Stimulated activated CD8-positive, alpha-beta memory T cell treated with anti-CD3 and anti-CD28 coated beads, Interleukin-7, amount 100 ng/mL, for 4 hours (primary cell): ENCODE measurements around the gene GRID2.
"Not testable (repeated sequence)": the region's sequence is repeated elsewhere in the genome, so short reads cannot be mapped to it uniquely, and the experiment has no call there.

ENCODE experiments used
- DNase-seq, 2 donors: peaks; one replicate each; pipeline ENCODE4 v3.0.0-alpha.2; 2020; ENCODE audit warnings: low read depth in 2 of 2

Gene GRID2

GRCh38 chr4:93187466-93187865, 883.7 kb downstream of the GRID2 start:
- DNase-seq: no peak

DNA sequence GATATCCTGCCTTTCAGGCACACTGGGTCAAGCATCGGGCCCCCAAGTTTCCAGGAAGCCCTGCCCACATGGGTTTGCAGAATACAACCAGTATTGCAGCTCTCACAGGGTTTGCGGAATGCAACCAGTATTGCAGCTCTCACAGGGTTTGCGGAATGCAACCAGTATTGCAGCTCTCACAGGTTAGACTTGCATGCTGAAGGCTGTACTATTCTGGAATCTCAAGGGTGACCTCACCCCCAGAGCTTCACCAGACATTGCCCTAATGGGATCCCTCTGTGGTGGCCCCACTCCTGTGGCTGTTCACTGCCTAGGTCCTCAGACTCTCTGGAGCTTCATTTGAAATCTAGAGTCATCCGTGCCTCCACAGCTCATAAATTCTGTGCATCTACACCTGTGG, 884.1 kb downstream of the GRID2 start:
- no peak for DNase-seq

GRCh38 chr4:93199492-93199891, 895.7 kb downstream of the GRID2 start:
- DNase-seq: no peak

GRCh38 chr4:93201471-93202096, 897.8 kb downstream of the GRID2 start:
- DNase-seq: no peak

DNA sequence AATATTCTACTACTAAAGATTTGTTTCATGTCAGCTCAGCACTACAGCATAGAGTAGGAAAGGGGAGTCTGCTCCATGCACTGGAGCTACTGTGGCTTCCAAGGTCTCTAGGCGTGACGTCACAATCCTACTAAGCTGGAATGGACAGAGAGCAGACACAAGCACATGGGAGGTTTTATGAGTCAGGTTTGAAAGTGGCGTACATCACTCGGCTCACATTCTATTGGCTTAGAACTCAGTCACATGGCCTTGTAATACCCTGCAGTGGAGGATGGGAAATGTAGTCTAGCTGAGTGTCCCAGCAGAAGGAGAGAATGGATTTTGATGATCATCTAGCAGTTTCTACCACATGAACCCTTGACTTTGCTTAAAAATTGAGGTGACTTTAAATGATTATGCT, 899.9 kb downstream of the GRID2 start:
- DNase-seq: no peak

GRCh38 chr4:93212250-93212649, 908.5 kb downstream of the GRID2 start:
- DNase-seq: no peak

DNA sequence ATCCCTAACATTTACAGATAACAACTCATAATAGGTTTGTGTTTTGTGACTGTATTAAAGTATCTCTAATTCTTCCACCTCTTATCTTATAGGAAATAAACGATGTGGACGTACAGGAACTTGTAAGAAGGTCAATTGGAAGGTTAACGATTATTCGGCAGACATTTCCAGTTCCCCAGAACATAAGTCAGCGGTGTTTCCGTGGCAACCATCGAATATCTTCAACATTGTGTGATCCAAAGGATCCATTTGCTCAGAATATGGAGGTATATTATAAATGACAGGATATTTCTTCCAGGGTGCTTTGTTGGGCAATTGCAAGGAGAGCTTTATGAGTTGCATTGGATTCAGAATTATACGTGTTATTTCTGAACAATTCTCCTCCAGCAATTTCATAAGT, 912.9 kb downstream of the GRID2 start:
- no peak for DNase-seq

DNA sequence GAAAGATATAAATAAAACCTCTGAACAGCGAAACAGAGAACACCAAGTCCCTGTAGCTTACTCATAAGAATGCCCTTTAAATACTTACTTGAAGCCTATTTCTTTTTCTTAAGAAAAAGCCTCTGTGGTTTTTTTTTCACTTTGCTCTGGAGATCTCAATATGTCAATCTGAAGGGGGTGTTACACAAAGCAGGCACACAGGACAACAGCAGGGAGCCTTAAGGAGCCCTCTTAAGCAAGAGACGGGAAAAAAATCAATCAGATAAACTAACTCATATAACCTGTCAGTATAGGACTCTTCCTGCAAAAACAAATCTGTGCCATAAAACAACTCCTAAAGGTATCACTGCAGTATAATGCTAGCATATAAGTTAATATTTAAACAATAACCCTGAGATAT, 913.7 kb downstream of the GRID2 start:
- DNase-seq: no peak

DNA sequence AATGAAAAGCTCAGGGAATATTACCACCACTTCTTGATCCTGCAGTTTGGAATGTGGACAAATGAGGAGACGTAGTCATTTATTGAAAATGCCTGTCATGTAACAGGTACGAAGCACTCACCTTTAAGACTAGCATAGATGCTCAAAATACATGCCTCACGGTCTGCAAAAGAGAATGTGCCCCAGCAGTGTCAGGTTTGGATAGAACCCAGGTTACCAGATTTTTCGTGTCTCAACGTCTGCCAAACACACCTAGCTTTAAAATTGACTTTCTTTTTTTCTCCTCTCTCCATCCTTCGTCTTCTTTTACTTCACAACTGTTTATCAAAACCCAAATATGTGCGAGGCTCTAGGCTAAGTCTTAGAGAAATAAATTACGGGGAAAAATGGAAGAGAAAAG, 918.0 kb downstream of the GRID2 start:
- DNase-seq: no peak

GRCh38 chr4:93228021-93228420, 924.3 kb downstream of the GRID2 start:
- DNase-seq: no peak

- no peak for DNase-seq
Measured at GRCh38 chr4:93232883-93233282, 929.1 kb downstream of the GRID2 start.

DNA sequence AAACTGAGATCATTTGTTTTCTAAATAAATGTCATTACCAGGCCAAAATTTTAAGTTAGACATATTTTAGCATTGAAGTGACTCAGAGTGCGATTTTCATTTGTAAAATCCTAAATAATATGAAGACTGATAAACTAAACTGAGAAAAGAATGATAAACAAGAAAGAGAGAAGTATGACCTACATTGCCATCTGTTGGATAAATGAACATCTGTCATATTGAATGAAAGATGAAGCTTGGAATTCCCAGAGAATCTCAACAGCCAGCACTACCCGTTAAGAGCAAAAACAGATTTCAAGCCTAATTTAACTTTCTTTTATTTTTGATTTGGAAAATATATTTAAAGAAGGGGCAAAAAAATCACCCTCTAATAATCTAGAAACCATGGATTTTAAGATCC, 933.8 kb downstream of the GRID2 start:
- DNase-seq: no peak

DNA sequence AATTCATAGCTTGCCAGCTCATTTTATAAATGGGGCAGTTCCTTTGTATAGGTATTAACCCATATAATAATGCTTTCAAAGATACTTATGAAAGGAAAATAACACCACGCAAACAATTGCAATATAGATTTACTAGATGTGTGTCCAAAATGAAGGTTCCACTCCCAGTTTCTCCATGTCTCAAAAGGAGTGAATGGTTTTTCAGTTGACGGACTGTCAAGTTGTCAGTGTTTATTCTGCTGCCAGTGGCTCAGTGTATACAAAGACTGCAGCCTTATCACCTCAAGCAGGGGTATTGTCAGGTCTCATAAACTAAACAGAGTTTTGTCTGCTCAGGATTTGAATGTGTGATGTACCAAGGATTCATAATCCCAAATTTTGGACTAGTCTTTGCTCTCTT, 939.5 kb downstream of the GRID2 start:
- no peak for DNase-seq

GRCh38 chr4:93261207-93261606, 957.4 kb downstream of the GRID2 start:
- DNase-seq: no peak

GRCh38 chr4:93263166-93263565, 959.4 kb downstream of the GRID2 start:
- DNase-seq: no peak

DNA sequence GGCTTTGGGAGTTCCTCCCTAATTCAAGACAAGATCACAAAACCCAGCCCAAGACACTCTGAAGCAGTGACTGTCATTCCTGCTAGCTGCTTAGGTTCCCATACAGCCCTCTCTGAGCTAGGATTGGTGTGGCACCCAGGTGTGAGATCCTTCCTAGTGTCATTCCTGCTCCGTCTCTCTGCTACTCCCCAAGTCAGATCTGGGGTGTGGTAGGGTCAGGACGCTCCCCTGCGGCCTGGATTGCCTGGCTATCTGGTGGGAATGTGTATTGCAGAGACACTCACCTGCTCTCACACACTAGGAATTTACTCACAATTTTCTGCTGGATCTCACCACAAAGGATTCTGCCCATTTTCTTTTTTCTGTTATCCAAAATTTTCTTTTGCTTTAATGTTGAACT, 964.0 kb downstream of the GRID2 start:
- no peak for DNase-seq

GRCh38 chr4:93285346-93285745, 981.6 kb downstream of the GRID2 start:
- DNase-seq: no peak

- DNase-seq: no peak
Measured at GRCh38 chr4:93289241-93289640, 985.5 kb downstream of the GRID2 start.

DNA sequence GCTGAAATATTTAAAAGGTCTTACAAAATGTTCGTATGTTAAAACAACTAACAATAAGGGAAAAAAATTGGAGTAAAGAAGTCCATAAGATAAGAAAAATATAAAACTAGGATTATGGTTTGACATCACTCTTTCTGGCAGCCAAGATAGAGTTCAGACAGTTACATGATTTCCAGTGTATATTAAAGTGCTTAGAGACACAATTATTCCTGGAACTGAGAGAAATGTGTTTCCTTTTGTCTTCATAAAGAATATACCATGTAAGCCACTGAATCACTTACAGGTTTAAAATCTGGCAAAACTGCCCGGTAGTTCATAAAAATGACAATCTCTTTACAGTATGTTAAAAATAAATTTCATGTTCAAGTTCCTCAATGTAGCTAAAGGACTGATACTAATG, 986.1 kb downstream of the GRID2 start:
- no peak for DNase-seq

DNA sequence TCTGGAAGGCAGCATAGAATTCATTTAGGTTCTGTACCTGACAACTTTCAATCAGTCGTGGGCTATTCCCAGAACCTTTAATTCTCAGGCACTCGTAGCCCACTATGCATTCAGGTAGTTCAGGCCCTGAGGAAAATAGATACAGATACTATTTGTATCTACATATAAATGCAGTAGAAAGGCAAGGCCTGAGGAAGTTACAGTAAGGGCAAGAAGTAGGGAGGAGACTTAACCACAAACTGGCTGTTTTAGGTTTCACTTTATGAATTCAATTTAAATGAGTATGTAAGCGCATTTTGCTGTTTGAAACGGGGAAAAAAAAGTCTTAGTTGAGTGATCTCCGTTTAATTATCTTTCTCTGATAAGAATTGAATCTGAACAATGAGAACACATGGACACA, 995.4 kb downstream of the GRID2 start:
- no peak for DNase-seq

DNA sequence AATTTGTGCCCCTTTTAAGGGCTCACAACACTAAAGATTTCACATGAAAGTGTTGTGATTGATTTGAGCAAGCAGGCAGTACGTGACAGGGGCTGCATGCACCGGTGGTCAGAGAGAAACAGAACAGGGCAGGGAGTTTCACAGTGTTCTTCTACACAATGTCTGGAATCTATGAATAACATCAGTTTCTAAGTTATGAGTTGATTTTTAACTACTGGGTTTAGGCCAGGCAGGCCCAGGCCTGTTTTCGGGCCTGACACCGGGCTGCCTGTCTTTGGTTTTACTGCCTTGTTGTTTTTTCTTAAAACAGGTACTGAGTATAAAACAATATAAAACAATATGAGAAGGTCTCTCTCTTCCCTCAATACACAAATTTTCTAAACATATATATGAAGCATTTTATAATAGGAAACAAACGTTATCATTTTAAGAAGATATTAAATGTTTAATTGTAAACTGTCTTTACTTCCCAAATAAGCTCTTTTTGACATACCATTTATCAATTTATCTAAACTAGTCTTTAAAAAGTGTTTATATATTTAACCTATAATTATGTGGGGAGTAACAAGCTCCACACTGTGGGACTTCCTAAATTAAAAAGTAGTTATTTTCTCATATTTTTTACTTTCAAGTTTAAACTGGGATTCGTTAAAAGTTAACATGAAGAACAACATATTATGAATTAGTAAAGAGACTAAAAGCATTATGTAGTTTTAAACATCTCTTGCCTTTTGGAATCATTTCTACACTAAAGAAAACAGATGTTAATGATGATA, 997.2 kb downstream of the GRID2 start:
- DNase-seq: not testable (repeated sequence)

DNA sequence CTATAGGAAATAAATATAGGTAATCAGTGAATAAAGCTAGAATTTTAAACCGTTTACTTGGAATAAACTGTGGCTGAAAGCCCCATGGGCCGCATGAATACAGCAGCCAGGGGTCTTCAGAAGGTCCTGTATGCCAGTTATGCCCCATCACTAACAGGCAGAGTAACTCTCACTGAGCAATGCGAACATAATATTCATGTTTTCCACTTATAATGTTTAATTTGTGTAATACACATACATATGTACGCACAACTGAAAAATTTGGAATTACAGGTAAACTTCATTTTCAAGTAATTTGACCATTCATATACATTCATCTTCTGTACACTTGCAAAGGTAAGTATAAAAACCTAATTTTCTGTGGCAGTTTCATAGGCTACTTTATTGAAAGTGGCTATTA, 998.5 kb downstream of the GRID2 start:
- no peak for DNase-seq

DNA sequence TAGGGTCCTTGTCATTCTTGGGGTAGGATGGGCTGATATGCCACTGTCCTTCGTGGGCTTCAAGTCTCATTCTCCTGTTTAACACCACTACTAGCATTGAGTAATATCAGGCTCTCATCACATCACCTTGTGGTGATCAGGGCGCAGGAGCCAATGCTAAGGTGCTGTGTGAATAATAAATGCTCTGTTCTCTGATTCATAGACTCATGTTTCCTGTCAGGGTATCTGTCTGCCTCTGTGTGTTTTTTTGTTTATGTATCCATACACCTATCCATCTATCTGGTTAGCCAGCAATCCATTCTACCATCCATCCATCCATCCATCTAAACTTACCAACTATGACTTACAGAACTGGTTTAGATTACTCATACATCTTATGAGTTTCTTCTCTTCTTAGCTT, 999.7 kb downstream of the GRID2 start:
- no peak for DNase-seq

DNA sequence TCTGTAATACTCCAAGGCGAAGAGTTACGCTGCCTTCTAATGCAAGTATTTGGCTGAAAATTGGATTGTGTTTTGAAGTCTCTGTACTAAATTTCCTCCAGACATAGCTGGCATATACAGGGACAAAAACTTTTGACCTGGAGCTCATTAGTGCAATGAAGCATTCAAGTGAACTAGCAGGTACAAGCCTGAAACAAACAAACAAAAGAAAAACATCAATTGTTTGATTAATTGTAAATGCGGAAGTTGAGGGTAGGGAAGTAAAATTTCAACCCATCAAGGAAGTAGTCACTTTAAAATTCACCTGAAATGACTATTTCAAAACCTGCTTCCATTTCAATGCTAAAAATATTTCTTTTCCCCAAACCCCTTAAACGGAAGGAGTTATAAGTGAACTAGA, 1008.5 kb downstream of the GRID2 start:
- no peak for DNase-seq
